Smooth muscle cell of the brain vasculature (primary cell): ENCODE results near the gene CORO2B.

Experiments
- DNase-seq: peaks from one replicate; pipeline ENCODE4 v3.0.0-alpha.2; 2012; ENCODE audit warnings: low read depth, low spot score

Gene CORO2B

DNA sequence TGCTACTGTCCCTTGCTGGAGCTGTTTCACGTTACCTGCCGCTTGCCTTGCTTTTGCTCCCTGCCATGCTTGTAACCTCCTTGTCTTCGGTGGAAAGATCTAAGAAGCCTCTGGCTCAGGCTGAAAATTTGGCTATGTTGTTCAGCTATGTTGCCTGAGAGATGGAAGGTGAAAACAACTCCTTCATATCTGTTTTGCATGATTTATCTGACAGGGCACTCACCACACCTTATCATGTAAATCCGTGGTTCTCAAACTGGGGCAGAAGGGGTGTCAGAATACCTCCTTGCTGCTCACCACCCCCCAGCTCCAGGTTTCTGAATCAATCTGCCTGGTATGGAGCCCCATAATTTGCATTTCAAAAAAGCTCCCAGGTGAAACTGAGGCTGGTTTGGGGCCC is 6.5 kb upstream of the CORO2B start:
- DNase-seq, result no peak

DNA sequence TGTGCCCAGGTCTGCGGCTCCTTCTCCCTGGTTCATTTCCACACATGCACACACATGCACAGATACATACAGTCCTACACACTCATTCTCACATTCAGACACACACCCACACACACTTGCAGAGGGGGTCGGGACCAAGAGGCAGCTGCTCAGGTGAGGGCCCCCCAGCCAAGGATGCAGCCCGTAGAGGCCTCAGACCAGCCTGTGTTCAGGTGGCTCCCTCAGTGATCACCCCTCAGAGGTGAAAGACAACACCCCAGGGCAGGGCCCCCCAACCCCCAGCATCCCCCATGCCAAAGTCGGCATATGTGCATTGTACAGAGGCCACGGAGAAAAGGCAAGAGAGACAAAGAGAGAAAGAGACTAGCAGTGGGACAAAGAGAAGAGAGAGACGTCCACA is 5.9 kb upstream of the CORO2B start:
- DNase-seq, result no peak

DNA sequence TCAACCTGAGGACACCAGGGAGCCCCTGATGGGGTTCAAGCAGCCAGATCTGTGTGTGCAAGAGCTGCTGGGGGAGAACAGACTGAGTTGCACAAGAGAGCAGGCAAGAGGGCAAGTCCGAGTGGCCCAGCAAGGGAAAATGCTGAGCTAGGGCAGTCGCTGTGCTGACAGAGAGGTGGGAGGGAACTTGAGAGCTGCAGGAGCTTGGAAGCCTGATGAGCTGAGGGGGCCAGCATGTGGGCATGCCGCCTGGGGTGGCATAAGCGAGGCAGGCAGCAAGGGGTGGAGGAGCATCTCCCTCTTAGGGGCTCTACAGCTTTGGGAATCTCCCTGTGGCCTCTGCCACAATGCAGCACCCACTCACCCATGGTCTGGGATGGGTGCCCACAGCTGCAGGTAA is 4.7 kb upstream of the CORO2B start:
- DNase-seq, result no peak

DNA sequence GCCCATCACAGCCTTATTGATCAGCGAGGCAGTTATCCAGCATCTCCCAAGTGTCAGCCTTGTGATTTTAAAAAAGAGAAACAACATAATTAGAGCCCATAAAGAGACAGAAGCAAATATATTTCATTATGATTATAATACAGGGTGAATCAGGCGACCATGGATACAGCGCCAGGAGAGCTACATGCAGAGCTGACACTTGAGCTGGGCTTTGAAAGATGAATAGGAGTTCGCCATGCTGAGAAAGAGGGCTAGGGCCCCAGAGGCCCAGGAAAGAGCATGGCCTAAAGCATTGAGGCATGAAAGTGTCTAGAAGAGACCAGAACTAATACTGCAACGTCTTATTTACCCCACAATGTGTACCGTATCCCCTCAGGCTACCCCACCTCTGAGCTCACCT is 4.2 kb upstream of the CORO2B start:
- DNase-seq, result no peak

DNA sequence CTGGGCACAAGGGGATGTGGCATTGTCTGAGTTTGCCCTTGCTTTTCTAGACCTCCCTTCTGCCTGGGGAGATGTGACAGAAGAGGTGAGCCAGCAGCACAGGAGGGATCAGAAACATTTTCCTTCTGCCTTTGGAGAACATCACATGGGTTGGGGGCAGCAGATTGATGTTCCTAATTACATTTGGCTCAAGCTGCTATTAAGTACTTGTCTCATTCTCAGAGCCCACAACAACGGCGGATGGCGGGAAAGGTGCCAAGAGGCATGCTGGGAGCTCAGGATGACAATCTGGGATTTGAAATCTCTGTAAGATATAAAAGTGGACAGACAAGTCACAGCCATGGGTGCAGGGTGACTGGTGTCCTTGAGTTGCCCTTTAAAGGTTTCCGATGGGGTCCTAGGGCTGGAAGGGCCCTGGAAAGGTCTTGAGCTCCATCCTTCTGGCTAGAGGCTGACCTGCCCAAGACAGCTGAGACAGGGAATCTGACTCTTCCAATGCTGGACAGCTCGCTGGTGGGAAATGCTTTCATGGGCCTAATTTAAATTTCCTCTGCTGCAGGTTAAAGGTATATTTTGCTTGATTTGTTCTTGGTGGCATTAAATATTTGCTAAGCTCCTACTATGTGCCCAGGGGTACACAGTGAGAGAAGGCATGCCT is 2.4 kb upstream of the CORO2B start:
- DNase-seq, result no peak

DNA sequence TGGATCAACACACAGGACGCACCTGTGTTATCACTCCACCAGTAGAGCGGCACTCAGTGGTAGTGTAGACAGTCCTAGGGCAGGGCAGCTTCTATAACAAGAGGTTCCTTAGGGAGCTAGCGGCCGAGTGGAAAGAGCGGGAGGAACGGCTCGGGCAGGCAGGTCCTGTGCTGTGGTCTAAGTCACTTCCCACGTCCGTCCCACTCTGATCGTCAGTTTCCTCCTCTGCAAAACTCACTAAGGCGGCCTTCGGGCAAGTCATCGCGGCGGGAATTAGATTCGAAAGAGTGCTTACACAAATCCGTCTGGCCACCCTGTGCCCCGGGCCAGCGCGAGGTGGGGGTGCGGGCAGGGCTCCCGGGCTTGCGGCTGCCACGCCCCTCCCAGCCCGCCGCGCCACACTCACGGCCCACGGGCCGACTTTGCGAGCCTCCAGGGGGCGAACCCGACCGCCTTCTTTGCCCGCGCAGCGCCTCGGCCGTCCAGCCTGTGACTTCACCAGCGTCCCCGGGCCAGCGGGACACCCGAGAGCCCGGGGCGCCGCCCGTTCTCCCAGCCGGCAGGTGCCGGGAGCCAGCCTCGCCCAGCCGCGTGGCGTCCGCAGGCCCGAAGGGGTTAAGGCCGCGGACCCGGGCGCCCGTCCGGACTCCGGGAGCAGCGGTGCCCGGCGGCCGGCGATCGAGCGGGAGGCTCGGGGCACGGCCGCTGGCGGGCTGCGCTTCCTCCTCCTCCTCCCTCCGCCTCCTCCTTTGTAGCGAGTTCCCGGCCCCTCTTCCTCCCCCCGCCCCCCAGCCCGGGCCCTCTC is 416 bp upstream of the CORO2B start:
- DNase-seq, result no peak

DNA sequence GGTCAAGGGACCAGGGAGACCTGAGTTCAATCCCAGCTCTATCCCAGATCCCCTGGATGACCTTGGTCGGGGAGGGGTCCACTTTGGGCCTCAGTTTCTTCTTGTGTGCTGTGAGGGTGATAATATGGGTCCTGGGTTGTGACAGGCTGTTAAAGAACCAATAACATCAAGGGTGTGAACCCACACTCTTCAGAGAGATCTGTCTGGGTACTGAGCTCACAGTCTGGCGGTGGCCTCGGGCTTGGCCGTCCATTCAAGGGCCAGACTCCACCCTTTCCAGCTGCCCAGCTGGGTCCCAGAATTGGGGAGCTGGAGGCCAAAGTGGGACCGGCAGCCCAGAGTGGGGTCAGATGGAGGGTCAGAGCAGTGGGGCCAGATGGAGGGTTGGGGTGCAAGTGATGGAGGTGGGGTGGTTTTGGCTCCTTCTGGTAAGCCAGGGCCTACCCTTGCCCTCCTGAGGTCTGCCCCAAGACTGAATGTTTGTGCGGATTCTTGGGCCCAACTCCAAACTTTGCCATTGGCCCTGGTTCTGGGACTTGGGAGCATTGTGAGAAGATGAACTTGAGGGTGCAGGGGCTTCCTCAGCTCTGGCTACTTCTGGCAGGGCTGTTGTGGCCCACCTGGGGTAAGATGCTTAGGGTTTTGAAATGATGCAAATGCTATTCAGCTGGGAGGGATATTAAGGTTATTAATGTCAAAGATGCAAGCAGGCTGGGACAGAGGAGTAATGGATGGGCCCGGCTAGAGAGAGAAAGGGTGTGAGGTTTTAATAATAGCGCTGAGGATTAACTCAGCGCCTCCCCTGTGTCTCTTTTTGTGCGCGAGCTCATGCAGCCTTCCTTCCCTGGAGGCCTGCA is 1.5 kb downstream of the CORO2B start:
- DNase-seq, result no peak

DNA sequence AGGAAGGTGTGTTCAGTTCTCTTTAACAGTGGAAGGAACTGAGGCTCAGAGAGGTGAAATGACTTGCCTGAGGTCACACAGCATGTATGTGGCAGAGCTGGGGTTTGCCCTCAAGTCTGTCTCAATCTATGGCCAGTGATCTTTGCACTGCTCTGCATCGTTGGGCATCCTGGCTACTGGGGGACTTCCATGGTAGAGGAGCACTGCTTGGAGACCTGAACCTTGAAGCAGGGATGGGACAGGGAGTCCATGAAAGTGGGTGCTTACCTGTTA is 2.0 kb downstream of the CORO2B start:
- DNase-seq, result no peak

DNA sequence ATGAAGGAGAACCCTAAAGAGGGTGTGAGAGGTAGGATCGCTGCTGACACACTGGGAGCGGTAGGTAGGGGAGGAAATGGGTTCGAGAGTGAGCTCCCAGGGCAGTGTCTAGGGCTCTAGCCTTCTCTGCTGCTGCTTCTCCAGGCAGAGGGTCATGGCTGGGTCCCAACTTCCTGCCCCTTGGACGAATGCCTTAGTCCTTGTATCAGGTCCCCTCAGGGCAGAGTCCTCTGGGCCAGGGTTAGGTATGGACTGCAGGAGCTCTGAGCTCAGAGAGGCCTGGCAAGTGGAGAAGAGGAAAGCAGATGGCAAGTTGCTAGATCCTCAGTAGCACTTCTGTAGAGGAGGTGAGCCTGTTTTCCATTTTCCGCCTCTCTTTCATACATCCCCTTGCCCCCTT is 2.9 kb downstream of the CORO2B start:
- no peak for DNase-seq

DNA sequence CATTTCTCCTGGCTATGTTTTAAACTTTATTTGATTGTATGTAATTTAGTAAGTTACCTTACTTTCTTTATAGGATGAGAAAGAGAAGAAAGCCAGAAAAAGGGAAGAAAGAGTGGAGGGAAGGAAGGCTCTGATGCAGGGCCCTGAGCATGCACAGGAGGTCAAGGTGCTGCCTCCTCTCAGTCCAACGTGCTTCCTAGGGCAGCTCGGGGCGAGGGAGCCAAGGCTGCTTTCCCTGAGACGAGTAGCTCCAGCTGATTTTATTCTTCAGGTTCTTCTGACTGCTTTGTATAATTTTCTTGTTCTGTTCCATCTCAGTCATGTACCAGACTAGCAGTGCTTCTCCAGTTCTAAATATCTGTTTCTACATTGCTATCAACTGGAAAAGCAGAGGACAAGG is 3.4 kb downstream of the CORO2B start:
- DNase-seq, result no peak

DNA sequence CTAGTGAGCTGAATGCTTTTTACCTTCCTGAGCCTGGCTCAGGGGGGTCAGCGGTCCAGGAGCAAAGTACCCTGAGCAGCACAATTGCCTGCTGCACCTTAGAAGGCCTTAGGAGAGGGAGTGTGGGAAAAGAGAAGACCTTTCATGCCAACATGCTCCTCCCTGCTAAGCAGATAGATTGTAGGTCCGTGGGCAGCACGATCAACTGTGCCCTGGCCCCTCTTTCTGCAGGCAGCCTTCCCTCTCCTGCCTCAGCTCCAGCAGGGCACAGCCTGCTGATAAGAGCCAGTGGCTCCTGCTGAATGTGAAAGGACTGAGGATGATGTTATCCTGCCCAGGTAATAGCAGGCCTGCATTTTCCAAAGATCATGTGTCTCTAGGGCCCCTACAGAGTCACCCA is 4.1 kb downstream of the CORO2B start:
- DNase-seq, result no peak

DNA sequence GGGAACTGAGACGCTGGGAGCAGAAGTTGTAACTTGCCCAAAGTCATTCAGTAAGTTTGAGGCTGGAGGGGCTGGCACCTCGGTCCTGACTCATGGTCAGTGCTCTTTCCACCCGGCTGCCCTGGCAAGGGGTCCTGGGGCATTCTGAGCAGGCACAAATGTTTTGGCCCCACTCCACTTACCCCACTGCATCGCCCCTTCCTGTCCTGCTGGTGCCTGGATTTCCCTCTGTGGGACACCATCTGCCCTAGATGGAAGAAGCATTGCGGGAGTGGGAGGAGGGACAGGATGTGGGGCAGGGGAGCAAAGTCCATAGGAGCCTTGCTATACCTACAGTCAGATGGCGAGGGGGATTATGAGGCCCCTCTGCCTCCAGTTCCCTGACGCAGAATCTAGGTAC is 4.5 kb downstream of the CORO2B start:
- no peak for DNase-seq

DNA sequence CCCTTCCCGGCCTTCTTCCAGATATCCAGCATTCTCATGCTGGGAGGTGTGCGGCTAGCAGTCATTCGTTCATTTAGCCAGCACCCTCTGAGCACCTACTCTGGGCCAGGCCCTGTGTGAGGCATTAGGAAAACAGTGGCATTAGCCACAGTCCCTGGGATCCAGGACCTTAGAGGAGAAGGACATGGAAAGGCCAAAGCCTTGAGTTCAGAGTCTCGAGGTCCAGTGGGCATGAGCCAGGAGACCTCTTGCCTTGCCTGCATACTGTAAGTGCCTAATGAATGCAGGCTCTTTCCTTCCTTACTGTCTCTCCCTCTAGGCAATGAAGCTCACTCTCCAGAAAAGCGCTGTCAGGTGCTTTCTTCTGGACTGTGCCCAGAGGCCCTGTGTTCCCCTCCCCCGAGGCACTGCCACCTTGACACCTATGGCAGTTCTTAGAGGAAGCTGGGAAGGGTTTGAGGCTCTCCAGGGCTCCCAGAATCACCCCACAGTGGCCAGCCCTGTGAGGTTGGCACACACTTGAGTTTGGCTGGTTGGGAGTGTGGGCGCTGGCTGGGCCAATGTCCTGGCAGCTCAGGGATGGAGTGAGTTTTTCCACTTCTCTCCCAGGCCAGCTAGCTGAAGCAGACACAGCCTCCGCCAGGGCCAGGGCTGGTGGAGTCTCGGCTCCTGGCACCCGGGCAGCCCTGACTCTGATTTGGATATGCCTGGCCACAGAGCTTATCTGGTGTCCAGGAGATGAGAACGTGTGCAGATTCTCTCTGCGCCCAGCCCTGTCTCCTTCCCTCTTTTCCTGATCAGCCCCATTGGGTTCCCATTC is 5.4 kb downstream of the CORO2B start:
- no peak for DNase-seq

DNA sequence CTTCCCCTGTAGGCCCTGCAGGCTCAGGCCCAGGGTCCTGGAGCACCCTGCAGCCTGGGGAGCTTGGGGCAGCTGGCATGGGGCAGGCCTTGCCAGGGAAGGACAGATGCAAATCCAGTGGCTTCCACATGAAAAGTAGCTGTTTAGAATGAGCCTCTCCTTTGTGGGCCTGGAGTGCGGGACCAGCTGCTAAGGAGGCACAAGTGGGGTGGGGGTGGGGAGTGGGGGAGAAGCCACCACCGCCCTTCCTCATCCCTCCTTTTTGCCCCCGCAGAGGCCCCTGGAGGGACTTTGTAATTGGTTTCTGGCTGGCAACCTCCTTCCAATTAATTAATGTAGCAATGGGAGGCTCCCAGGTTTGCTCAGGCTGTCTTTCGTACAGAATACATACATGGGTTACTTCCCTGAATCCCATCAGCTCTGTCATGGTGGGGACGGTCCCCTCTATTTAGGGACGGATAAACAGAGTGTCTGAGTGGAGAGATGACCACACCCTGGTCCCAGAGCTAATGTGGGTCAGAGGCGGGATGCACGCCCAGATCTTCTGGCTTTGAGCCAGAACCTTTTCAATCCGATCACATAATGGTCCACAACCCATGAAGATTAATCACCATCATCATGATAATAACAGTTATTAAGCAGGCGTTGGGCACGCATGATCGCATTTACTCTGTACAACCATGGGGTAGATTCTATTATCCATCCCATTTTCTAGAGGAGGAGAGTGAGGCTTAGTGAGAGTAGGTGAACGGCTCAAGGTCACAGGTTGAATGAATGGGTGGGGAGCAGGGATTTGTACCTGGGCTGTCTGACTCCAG is 6.2 kb downstream of the CORO2B start:
- DNase-seq, result no peak

DNA sequence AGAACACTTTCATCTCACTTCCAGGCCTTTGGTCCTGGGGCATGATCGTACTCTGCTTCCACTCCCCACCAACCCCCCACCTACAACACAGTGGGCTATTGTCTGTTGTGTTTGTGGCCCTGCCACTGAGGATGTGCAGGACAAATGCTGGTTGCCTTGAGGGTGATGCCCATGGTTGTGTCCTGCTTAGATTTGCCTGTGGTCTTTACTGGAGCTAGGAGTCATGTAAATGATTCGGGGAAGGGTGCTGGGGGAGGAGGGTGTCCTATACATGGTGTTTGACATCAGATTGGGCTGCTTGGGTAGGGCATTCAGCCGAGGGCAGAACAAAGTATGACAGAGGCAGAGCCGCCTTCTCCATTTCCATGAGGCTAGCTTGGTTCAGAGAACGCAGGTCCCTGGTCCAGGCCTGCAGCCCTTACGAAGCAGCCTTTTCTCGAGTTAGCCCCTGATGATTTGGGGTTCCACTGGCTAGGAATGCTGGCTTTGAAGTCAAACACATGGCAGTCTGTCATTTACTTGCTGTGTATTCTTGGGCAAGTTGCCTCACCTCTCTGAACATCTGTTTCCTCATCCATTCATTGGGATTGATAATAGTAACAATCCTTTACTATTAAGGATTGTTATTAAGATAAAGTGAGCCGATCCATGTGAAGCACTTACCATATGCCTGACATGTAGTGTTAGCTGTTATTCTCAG is 6.9 kb downstream of the CORO2B start:
- DNase-seq, result no peak

DNA sequence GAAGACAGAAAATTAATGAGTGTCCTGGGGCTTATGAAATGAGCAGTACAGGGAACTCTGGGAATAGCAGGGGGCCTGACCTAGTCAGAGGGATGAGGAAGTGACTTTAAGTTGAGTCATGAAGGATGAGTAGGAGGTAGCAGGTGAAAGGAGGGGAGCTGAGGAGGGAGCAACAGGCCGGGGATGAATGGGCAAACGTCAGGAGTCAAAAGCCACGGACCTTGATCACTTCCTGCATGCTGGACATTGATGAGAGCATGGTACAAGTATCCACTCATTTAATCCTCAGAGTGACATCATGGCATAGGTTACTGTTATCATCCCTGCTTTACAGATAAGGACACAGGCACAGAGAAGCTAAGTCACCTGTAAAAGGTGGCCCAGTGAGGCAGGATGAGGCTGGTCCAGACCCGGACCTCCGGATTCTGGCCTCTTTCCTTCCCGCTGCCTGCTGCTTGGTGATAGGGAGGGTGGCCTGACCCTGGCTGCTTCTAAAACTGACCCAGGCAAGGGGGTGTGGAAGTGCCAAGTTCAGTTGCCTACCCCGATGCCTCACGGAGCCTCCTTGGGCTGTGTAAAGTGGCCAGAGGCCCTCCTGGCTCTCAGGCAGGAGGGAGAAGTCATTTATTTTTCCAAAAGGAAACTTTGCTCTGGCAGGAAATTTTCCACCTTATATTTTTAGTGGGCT is 7.6 kb downstream of the CORO2B start:
- no peak for DNase-seq

DNA sequence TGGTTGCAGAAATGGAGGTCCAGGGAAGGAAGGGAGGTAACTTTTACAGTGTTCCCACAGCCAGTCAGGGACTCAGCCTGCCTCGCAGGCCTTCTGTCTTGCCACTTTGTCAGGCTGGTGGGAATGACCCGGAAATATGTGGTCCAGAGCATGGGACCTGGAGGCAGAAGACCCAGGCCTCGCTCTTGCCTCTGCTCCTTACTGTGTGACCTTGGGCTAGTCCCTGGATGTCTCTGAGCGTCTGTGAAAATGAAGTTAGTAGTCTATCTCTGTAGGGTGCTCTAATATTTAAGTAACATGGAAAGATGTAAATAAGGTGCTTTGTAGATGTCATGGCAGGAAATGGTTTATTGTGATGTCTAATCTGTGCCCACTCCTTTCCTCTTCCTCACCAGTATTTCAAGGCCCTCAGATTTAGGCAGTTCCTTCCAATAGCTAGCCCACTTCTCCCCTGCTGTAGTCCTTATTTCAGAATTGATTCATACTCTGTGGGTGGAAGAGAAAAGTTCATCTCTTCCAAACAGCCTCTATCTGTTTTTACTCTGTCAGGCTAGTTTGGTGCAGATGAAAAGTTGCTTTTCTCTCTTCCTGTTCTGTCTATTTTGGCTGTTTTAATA is 9.1 kb downstream of the CORO2B start:
- DNase-seq, result no peak

DNA sequence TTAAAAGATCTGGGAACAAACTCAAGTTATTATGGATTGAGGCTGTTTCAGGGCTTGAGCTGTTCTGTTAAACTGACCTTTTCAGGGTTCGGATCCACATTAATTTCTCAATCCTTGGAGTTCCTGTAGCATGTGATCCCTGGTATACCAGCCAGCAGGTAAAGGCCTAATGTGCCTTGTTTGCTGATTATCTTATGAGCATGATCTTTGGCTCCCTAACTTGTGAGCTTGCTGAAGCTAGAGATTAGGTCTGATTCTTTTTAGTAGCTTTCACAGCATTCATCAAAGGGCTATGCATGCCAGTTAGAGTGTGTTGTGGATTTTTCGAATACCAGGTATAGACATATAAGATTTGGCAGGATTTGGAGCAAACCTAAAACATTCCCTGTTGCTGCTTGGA is 10.3 kb downstream of the CORO2B start:
- DNase-seq, result no peak
